CD1c-positive myeloid dendritic cell (primary cell): Measurements from ENCODE around the gene CREB5.

Experiments
- DNase-seq: peaks from one replicate; pipeline ENCODE4 v3.0.0-alpha.2; 2016; ENCODE audit errors: extremely low spot score

The CREB5 gene

GRCh38 chr7:28643188-28643569, 230.9 kb downstream of the CREB5 start:
- no peak for DNase-seq

- no peak for DNase-seq
Measured at GRCh38 chr7:28643584-28644340, 231.4 kb downstream of the CREB5 start.

GRCh38 chr7:28645866-28646265, 233.5 kb downstream of the CREB5 start:
- no peak for DNase-seq

GRCh38 chr7:28646376-28647075, 234.2 kb downstream of the CREB5 start:
- DNase-seq: no peak

- no peak for DNase-seq
Measured at GRCh38 chr7:28647076-28647421, 234.7 kb downstream of the CREB5 start.

- DNase-seq: no peak
Measured at GRCh38 chr7:28649189-28649588, 236.9 kb downstream of the CREB5 start.

GRCh38 chr7:28649811-28650210, 237.5 kb downstream of the CREB5 start:
- no peak for DNase-seq

- no peak for DNase-seq
Measured at GRCh38 chr7:28654110-28654509, 241.8 kb downstream of the CREB5 start.

GRCh38 chr7:28656529-28656928, 244.2 kb downstream of the CREB5 start:
- no peak for DNase-seq

- DNase-seq: no peak
Measured at GRCh38 chr7:28658381-28658780, 246.1 kb downstream of the CREB5 start.

GRCh38 chr7:28660132-28660531, 247.8 kb downstream of the CREB5 start:
- DNase-seq: no peak

- DNase-seq: no peak
Measured at GRCh38 chr7:28661826-28662595, 249.7 kb downstream of the CREB5 start.

- no peak for DNase-seq
Measured at GRCh38 chr7:28666154-28666553, 253.8 kb downstream of the CREB5 start.

GRCh38 chr7:28668085-28668484, 255.8 kb downstream of the CREB5 start:
- DNase-seq: no peak

GRCh38 chr7:28669330-28669729, 257.0 kb downstream of the CREB5 start:
- peak; percentile 69 for DNase-seq

GRCh38 chr7:28671526-28671925, 259.2 kb downstream of the CREB5 start:
- DNase-seq: no peak

- peak; percentile 17 for DNase-seq
Measured at GRCh38 chr7:28672397-28672797, 260.1 kb downstream of the CREB5 start.

- no peak for DNase-seq
Measured at GRCh38 chr7:28674359-28674782, 262.1 kb downstream of the CREB5 start.

- DNase-seq: no peak
Measured at GRCh38 chr7:28675429-28675828, 263.1 kb downstream of the CREB5 start.

GRCh38 chr7:28677668-28678067, 265.4 kb downstream of the CREB5 start:
- no peak for DNase-seq

GRCh38 chr7:28678431-28678965, 266.2 kb downstream of the CREB5 start:
- DNase-seq: peak; percentile 16

- DNase-seq: no peak
Measured at GRCh38 chr7:28681693-28682310, 269.5 kb downstream of the CREB5 start.
